Measurements from ENCODE around the gene TMEM151B.

Gene TMEM151B

DNA sequence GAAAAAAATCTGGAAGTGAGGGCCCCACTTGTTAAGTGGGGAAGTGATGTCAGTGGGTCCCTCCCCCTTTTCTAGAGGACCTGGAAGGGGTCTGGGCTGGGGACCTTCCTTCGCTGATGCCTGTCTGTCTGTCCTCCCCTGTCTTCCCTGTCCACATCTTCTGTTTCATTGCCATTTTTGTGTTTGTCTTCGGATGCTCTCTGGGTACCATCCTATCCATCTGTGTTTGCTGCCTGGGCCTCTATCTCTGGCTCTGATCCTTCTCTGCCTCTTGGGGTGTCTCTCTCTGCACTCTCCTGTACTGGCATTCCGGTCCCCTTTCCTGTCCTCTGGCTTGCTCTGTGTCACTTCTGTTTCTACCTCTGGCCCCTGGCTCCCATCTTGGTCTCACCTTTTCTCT is 2.3 kb downstream of the TMEM151B start:
- Histone ChIP-seq H3K27me3 (replicated peaks in 2 of 5; ENCODE audit: control insufficient read depth in 4 of 5, insufficient read depth in 5 of 5, low read length in 4 of 5) (peaks cover 3 to 83% (median 46%) of the 10 kb centered on the region in 5 experiments), H3K27ac (ENCODE audit: insufficient read depth in 1 of 2, low read depth in 1 of 2, low read length in 2 of 2, poor library complexity in 1 of 2, severe bottlenecking in 2 of 2) (no peak overlapping the region), H3K4me1 (ENCODE audit: control extremely low read depth in 1 of 4, control insufficient read depth in 4 of 4, insufficient read depth in 4 of 4, low read length in 3 of 4) (peaks cover 0 to 21% (median 10%) of the 10 kb centered on the region in 4 experiments), H3K36me3 (ENCODE audit: control insufficient read depth in 4 of 4, insufficient read depth in 4 of 4, low read length in 3 of 4) (no peaks in the 10 kb centered on the region), H3K4me3 (ENCODE audit: control insufficient read depth in 1 of 7, extremely low read depth in 1 of 7, insufficient read depth in 4 of 7, low read depth in 2 of 7, low read length in 6 of 7) (no peak overlapping the region), H3K9me3 (ENCODE audit: control extremely low read depth in 1 of 5, control insufficient read depth in 4 of 5, insufficient read depth in 2 of 5, low read depth in 1 of 5, low read length in 4 of 5) (peaks cover 0 to 4% (median 0%) of the 10 kb centered on the region in 5 experiments)
- ChIA-PET CTCF (interaction anchor here (11.0 kb wide), 1 partner anchor 31 kb away, joined by 202 read pairs; no protein-coding TSS in a partner anchor), POLR2A (no interaction called here)
- no peak for DNase-seq
- 92% methylated on average over 3 of the region's 3 CpGs for WGBS (ENCODE audit: insufficient coverage)

DNA sequence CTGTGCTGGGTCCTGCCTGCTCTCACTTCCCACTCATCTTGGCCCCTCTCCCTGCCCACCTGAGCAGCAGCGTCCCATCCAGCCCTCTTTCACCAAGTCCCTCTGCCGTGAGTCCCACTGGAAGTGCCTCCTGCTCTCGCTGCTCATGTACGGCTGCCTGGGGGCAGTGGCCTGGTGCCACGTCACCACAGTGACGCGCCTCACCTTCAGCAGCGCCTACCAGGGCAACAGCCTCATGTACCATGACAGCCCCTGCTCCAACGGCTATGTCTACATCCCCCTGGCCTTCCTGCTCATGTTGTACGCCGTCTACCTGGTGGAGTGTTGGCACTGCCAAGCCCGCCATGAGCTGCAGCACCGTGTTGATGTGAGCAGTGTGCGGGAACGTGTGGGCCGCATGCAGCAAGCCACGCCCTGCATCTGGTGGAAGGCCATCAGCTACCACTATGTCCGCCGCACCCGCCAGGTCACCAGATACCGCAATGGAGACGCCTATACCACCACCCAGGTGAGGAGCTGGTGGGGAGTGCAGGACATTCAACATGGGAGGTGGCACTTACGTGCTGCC is 2.8 kb downstream of the TMEM151B start:
- ChIA-PET CTCF (interaction anchor here (1.1 to 11.0 kb wide), 2 partner anchors 31 to 63 kb away, joined by 3 to 202 read pairs; no protein-coding TSS in a partner anchor), POLR2A (no interaction called here)
- Histone ChIP-seq H3K27me3 (replicated peaks in 2 of 5; ENCODE audit: control insufficient read depth in 4 of 5, insufficient read depth in 5 of 5, low read length in 4 of 5) (peaks cover 3 to 88% (median 49%) of the 10 kb centered on the region in 5 experiments), H3K4me3 (ENCODE audit: control insufficient read depth in 1 of 7, extremely low read depth in 1 of 7, insufficient read depth in 4 of 7, low read depth in 2 of 7, low read length in 6 of 7) (no peak overlapping the region), H3K4me1 (ENCODE audit: control extremely low read depth in 1 of 4, control insufficient read depth in 4 of 4, insufficient read depth in 4 of 4, low read length in 3 of 4) (peaks cover 0 to 21% (median 10%) of the 10 kb centered on the region in 4 experiments), H3K36me3 (ENCODE audit: control insufficient read depth in 4 of 4, insufficient read depth in 4 of 4, low read length in 3 of 4) (no peaks in the 10 kb centered on the region), H3K27ac (ENCODE audit: insufficient read depth in 1 of 2, low read depth in 1 of 2, low read length in 2 of 2, poor library complexity in 1 of 2, severe bottlenecking in 2 of 2) (no peak overlapping the region), H3K9me3 (ENCODE audit: control extremely low read depth in 1 of 5, control insufficient read depth in 4 of 5, insufficient read depth in 2 of 5, low read depth in 1 of 5, low read length in 4 of 5) (peaks cover 0 to 4% (median 0%) of the 10 kb centered on the region in 5 experiments)
- DNase-seq, result no peak
- 93% methylated on average over 20 of the region's 23 CpGs for WGBS (ENCODE audit: insufficient coverage)

DNA sequence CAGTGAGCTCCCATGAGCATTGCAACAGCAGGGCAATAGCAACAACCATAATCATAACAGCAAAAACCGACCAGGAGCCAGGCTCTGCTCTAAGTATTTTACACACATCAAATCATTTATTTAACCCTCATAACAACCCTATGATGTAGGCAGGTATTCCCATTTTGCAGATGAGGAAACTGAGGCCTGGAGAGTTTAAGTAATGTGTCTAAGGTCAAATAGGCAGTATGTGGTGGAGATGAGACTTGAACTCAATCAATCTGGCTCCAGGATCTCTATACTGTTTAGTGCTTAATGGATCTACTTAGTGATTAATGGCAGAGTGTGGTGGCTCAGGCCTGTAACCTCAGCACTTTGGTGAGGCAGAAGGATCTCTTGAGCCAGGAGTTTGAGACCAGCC is 3.4 kb downstream of the TMEM151B start:
- no peak for DNase-seq
- POLR2A ChIA-PET, result no interaction called here
- Histone ChIP-seq H3K27me3 (replicated peaks in 2 of 5; ENCODE audit: control insufficient read depth in 4 of 5, insufficient read depth in 5 of 5, low read length in 4 of 5) (peaks cover 3 to 89% (median 49%) of the 10 kb centered on the region in 5 experiments), H3K4me3 (ENCODE audit: control insufficient read depth in 1 of 7, extremely low read depth in 1 of 7, insufficient read depth in 4 of 7, low read depth in 2 of 7, low read length in 6 of 7) (no peak overlapping the region), H3K9me3 (ENCODE audit: control extremely low read depth in 1 of 5, control insufficient read depth in 4 of 5, insufficient read depth in 2 of 5, low read depth in 1 of 5, low read length in 4 of 5) (peaks cover 0 to 4% (median 0%) of the 10 kb centered on the region in 5 experiments), H3K4me1 (ENCODE audit: control extremely low read depth in 1 of 4, control insufficient read depth in 4 of 4, insufficient read depth in 4 of 4, low read length in 3 of 4) (peaks cover 0 to 21% (median 10%) of the 10 kb centered on the region in 4 experiments), H3K27ac (ENCODE audit: insufficient read depth in 1 of 2, low read depth in 1 of 2, low read length in 2 of 2, poor library complexity in 1 of 2, severe bottlenecking in 2 of 2) (no peak overlapping the region), H3K36me3 (ENCODE audit: control insufficient read depth in 4 of 4, insufficient read depth in 4 of 4, low read length in 3 of 4) (no peaks in the 10 kb centered on the region)
- WGBS (ENCODE audit: insufficient coverage), result no CpG with 5 or more reads among the region's 1 CpG
- CTCF ChIA-PET, result interaction anchor here (1.0 to 11.0 kb wide), 3 partner anchors 30 to 62 kb away, joined by 3 to 202 read pairs (median 3); no protein-coding TSS in a partner anchor

DNA sequence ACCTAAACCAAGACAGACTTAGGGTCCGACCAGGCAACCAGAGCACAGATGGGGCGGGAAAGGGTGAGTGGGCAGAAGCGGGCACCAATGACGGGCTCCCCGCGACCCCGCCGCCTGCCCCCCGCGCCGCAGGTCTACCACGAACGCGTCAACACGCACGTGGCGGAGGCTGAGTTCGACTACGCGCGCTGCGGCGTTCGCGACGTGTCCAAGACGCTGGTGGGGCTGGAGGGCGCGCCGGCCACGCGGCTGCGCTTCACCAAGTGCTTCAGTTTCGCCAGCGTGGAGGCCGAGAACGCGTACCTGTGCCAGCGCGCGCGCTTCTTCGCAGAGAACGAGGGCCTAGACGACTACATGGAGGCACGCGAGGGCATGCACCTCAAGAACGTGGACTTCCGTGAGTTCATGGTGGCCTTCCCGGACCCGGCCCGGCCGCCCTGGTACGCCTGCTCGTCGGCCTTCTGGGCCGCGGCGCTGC is 5.1 kb downstream of the TMEM151B start:
- Histone ChIP-seq H3K27me3 (replicated peaks in 2 of 5; ENCODE audit: control insufficient read depth in 4 of 5, insufficient read depth in 5 of 5, low read length in 4 of 5) (peaks cover 0 to 81% (median 42%) of the 10 kb centered on the region in 5 experiments), H3K27ac (ENCODE audit: insufficient read depth in 1 of 2, low read depth in 1 of 2, low read length in 2 of 2, poor library complexity in 1 of 2, severe bottlenecking in 2 of 2) (no peak overlapping the region), H3K36me3 (ENCODE audit: control insufficient read depth in 4 of 4, insufficient read depth in 4 of 4, low read length in 3 of 4) (no peaks in the 10 kb centered on the region), H3K9me3 (ENCODE audit: control extremely low read depth in 1 of 5, control insufficient read depth in 4 of 5, insufficient read depth in 2 of 5, low read depth in 1 of 5, low read length in 4 of 5) (peaks cover 0 to 4% (median 0%) of the 10 kb centered on the region in 5 experiments), H3K4me1 (ENCODE audit: control extremely low read depth in 1 of 4, control insufficient read depth in 4 of 4, insufficient read depth in 4 of 4, low read length in 3 of 4) (peaks cover 0 to 17% (median 8%) of the 10 kb centered on the region in 4 experiments), H3K4me3 (ENCODE audit: control insufficient read depth in 1 of 7, extremely low read depth in 1 of 7, insufficient read depth in 4 of 7, low read depth in 2 of 7, low read length in 6 of 7) (peak overlapping the region in 2 of 7 experiments; percentile 52 to 61)
- 85% methylated on average over 51 of the region's 59 CpGs for WGBS (ENCODE audit: insufficient coverage)
- DNase-seq, result no peak
- CTCF ChIA-PET, result interaction anchor here (0.9 to 11.0 kb wide), 2 partner anchors 28 to 38 kb away, joined by 4 to 202 read pairs; partner anchors contain the start of gene AARS2
- POLR2A ChIA-PET, result no interaction called here

DNA sequence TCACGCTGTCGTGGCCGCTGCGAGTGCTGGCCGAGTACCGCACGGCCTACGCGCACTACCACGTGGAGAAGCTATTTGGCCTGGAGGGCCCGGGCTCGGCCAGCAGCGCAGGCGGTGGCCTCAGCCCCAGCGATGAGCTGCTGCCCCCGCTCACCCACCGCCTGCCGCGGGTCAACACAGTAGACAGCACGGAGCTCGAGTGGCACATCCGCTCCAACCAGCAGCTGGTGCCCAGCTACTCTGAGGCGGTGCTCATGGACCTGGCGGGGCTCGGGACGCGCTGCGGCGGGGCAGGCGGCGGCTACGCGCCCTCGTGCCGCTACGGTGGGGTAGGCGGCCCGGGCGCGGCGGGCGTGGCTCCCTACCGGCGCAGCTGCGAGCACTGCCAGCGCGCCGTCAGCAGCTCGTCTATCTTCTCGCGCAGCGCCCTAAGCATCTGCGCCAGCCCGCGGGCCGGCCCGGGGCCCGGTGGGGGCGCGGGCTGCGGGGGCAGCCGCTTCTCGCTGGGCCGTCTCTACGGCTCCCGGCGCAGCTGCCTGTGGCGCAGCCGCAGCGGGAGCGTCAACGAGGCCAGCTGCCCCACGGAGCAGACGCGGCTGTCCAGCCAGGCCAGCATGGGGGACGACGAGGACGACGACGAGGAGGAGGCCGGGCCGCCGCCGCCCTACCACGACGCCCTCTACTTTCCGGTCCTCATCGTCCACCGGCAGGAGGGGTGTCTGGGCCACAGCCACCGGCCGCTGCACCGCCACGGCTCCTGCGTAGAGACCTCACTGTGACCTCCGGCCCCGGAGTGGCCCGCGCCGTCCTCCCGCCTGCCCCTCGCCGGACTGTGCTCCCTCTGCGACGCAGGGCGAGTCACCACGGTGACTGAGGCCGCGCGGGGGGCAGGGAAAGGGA is 5.7 kb downstream of the TMEM151B start:
- peaks cover 0 to 14% (median 8%) of the 10 kb centered on the region in 4 experiments for H3K4me1 ChIP-seq (ENCODE audit: control extremely low read depth in 1 of 4, control insufficient read depth in 4 of 4, insufficient read depth in 4 of 4, low read length in 3 of 4)
- H3K4me3 ChIP-seq (ENCODE audit: control insufficient read depth in 1 of 7, extremely low read depth in 1 of 7, insufficient read depth in 4 of 7, low read depth in 2 of 7, low read length in 6 of 7), result peak overlapping the region in 3 of 7 experiments; percentile 52 to 61 (median 53)
- H3K36me3 ChIP-seq (ENCODE audit: control insufficient read depth in 4 of 4, insufficient read depth in 4 of 4, low read length in 3 of 4), result no peaks in the 10 kb centered on the region
- H3K27ac ChIP-seq (ENCODE audit: insufficient read depth in 1 of 2, low read depth in 1 of 2, low read length in 2 of 2, poor library complexity in 1 of 2, severe bottlenecking in 2 of 2), result no peak overlapping the region
- DNase-seq, result peak in 2 of 3 donors; percentile 59 to 69
- H3K9me3 ChIP-seq (ENCODE audit: control extremely low read depth in 1 of 5, control insufficient read depth in 4 of 5, insufficient read depth in 2 of 5, low read depth in 1 of 5, low read length in 4 of 5), result peaks cover 0 to 4% (median 0%) of the 10 kb centered on the region in 5 experiments
- WGBS (ENCODE audit: insufficient coverage), result 12% methylated on average over 94 of the region's 109 CpGs
- peaks cover 0 to 78% (median 46%) of the 10 kb centered on the region in 5 experiments for H3K27me3 ChIP-seq (replicated peaks in 2 of 5; ENCODE audit: control insufficient read depth in 4 of 5, insufficient read depth in 5 of 5, low read length in 4 of 5)
- ChIA-PET POLR2A (no interaction called here), CTCF (interaction anchor here (0.9 to 11.0 kb wide), 2 partner anchors 28 to 37 kb away, joined by 4 to 202 read pairs; partner anchors contain the start of gene AARS2)

DNA sequence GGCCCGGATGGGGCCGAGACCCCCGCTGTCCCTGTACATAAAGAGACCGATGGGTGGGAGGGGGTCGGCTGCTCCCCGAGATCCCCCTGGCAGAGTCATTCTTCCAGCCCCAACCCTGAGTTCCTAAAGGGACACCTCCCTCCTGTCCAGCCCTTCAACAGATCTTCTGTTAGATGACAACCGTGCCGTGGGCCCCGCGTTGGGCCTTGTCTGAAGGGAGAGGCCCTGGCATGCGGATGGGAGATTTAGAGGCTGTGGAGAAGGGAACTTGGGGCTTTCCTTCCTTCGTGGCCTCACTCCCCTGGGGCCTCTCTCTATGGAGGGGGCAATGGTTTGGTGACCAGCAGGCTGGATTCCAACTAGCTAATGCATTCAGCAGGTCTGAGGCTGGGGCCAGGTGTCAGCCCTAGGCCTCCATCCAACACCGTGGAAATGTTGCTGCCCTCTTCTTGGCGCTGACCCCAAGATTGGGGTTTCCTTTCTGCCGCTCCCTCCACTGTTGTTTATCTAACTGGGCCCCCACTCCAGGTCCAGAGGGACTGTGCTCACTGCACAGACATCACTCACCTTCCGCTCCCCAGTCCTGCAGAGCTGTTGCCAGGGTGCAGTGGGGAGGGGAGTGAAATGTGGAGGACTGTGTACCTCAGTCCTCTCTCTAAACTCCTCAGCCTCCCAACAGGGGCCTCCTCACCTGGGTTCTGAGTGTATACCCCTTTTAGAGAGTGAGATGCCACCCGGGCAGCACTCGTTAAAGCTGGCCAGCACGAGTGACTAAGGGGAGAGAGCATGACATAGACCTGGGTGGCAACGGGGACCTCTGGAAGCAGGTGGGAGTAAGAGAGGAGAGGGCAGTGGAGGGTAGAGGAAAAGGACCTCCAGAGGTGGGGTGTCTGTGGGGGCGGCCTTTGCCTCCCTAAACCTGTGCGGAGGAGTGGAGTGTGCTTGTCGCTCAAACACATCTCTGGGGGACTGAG is 6.7 kb downstream of the TMEM151B start:
- no peak for DNase-seq
- H3K27ac ChIP-seq (ENCODE audit: insufficient read depth in 1 of 2, low read depth in 1 of 2, low read length in 2 of 2, poor library complexity in 1 of 2, severe bottlenecking in 2 of 2), result no peak overlapping the region
- peaks cover 0 to 4% (median 0%) of the 10 kb centered on the region in 5 experiments for H3K9me3 ChIP-seq (ENCODE audit: control extremely low read depth in 1 of 5, control insufficient read depth in 4 of 5, insufficient read depth in 2 of 5, low read depth in 1 of 5, low read length in 4 of 5)
- H3K4me1 ChIP-seq (ENCODE audit: control extremely low read depth in 1 of 4, control insufficient read depth in 4 of 4, insufficient read depth in 4 of 4, low read length in 3 of 4), result peaks cover 0 to 12% (median 8%) of the 10 kb centered on the region in 4 experiments
- ChIA-PET CTCF (interaction anchor here (1.8 to 4.4 kb wide), 2 partner anchors 8 to 29 kb away, joined by 9 to 23 read pairs; no protein-coding TSS in a partner anchor), POLR2A (no interaction called here)
- WGBS (ENCODE audit: insufficient coverage), result 74% methylated on average over 13 of the region's 23 CpGs
- H3K4me3 ChIP-seq (ENCODE audit: control insufficient read depth in 1 of 7, extremely low read depth in 1 of 7, insufficient read depth in 4 of 7, low read depth in 2 of 7, low read length in 6 of 7), result no peak overlapping the region
- no peaks in the 10 kb centered on the region for H3K36me3 ChIP-seq (ENCODE audit: control insufficient read depth in 4 of 4, insufficient read depth in 4 of 4, low read length in 3 of 4)
- peaks cover 0 to 69% (median 40%) of the 10 kb centered on the region in 5 experiments for H3K27me3 ChIP-seq (replicated peaks in 2 of 5; ENCODE audit: control insufficient read depth in 4 of 5, insufficient read depth in 5 of 5, low read length in 4 of 5)
